H1 (cell line): Measurements from ENCODE around the gene DCBLD1. TPM values are rescaled to one million over a fixed set of nuclear protein-coding genes. Genes with fewer than 3 reads are reported as not detected.

Experiments
- CTCF ChIA-PET: fragments of 300-600 bp; sonication (Branson Sonifier 250); formaldehyde crosslinking; loops from one replicate; lab custom pipeline; 2021; ENCODE audit not compliant: partially characterized antibody; lab: Charles Lee
- POLR2A ChIA-PET: fragments of 300-600 bp; sonication (Branson Sonifier 250); formaldehyde crosslinking; loops from one replicate; lab custom pipeline; 2021; ENCODE audit warnings: inconsistent platforms; ENCODE audit not compliant: partially characterized antibody; lab: Charles Lee
- DNase-seq, 2 experiments: peaks; one replicate each; pipeline versions ENCODE4 v3.0.0 to v3.0.0-alpha.2; 2010 to 2022; ENCODE audit warnings: low spot score in 2 of 2, low read depth in 1 of 2, mixed read lengths in 1 of 2
- FAIRE-seq: peaks from 2 replicates; lab custom pipeline; 2011; peaks lifted over from hg19 to GRCh38; lab: Jason Lieb, UNC
- H2AFZ ChIP-seq: 2 replicates; pipeline ENCODE4 v1.8.1; 2012; ENCODE audit warnings: low read length, inconsistent platforms
- H2AK5ac ChIP-seq: 2 replicates; pipeline ENCODE4 v1.6.1; 2013; ENCODE audit warnings: low read depth, low read length
- H2BK120ac ChIP-seq: replicated peaks from 2 replicates; pipeline ENCODE3; 2013; ENCODE audit warnings: low read depth, low read length, inconsistent platforms
- H2BK12ac ChIP-seq: 2 replicates; pipeline ENCODE4 v1.6.1; 2013; ENCODE audit warnings: low read depth, low read length
- H2BK15ac ChIP-seq: 2 replicates; pipeline ENCODE4 v1.6.1; 2013; ENCODE audit warnings: low read length
- H2BK20ac ChIP-seq: 2 replicates; pipeline ENCODE4 v1.6.1; 2013; ENCODE audit warnings: low read length
- H2BK5ac ChIP-seq: 2 replicates; pipeline ENCODE4 v1.6.1; 2013; ENCODE audit warnings: low read depth, low read length
- H3K14ac ChIP-seq: 2 replicates; pipeline ENCODE4 v1.6.1; 2013; ENCODE audit warnings: inconsistent platforms; ENCODE audit not compliant: insufficient read length
- H3K18ac ChIP-seq: 2 replicates; pipeline ENCODE4 v1.6.1; 2013; ENCODE audit warnings: low read length; ENCODE audit errors: extremely low read depth
- H3K23ac ChIP-seq: 2 replicates; pipeline ENCODE4 v1.6.1; 2013; ENCODE audit warnings: inconsistent platforms; ENCODE audit not compliant: insufficient read length
- H3K23me2 ChIP-seq: 2 replicates; pipeline ENCODE4 v1.6.1; 2013; ENCODE audit warnings: low read depth, low read length
- H3K27ac ChIP-seq: 2 replicates; pipeline ENCODE4 v1.6.1; 2011; ENCODE audit warnings: low read depth, low read length, inconsistent platforms
- H3K27me3 ChIP-seq, 4 experiments: replicated peaks in 1 of 4; 1 replicate in 1 of 4; 2 replicates in 3 of 4; pipeline versions ENCODE4 v1.6.1 to v1.8.1; 2011 to 2013; ENCODE audit warnings: low read length in 3 of 4, mild to moderate bottlenecking in 3 of 4, inconsistent platforms in 2 of 4, mixed read lengths in 2 of 4, moderate library complexity in 1 of 4; ENCODE audit not compliant: control insufficient read depth in 3 of 4, insufficient read depth in 3 of 4; ENCODE audit errors: extremely low read depth in 1 of 4
- H3K36me3 ChIP-seq, 4 experiments: 2 replicates each; pipeline versions ENCODE4 v1.6.1 to v1.8.1; 2011 to 2013; ENCODE audit warnings: mild to moderate bottlenecking in 4 of 4, low read length in 3 of 4, moderate library complexity in 2 of 4, control low read depth in 1 of 4, inconsistent platforms in 1 of 4; ENCODE audit not compliant: insufficient read depth in 4 of 4, control insufficient read depth in 2 of 4
- H3K4ac ChIP-seq: replicated peaks from 2 replicates; pipeline ENCODE3; 2013; ENCODE audit warnings: low read length, low read depth, mixed read lengths, inconsistent platforms; ENCODE audit not compliant: insufficient read length
- H3K4me1 ChIP-seq, 4 experiments: replicated peaks in 1 of 4; 1 replicate in 1 of 4; 2 replicates in 3 of 4; pipeline versions ENCODE4 v1.6.1 to v1.8.1; 2011 to 2013; ENCODE audit warnings: low read length in 3 of 4, inconsistent platforms in 2 of 4, mixed read lengths in 1 of 4; ENCODE audit not compliant: insufficient read depth in 4 of 4, control insufficient read depth in 3 of 4
- H3K4me2 ChIP-seq, 2 experiments: 2 replicates each; pipeline versions ENCODE4 v1.6.1 to v1.8.1; 2011 to 2013; ENCODE audit warnings: low read depth in 2 of 2, low read length in 2 of 2, control low read depth in 1 of 2, inconsistent platforms in 1 of 2, mild to moderate bottlenecking in 1 of 2; ENCODE audit not compliant: insufficient read depth in 1 of 2
- H3K4me3 ChIP-seq, 4 experiments: fragments of 200-600, 300-600 bp in 1 of 4; sonication (generic), shearing (Covaris generic), sonication (Bioruptor Twin) in 1 of 4; 2 replicates each; pipeline versions ENCODE4 v1.5.1 to v1.8.1; 2011 to 2016; ENCODE audit warnings: low read length in 4 of 4, low read depth in 3 of 4, control low read depth in 2 of 4, inconsistent platforms in 2 of 4, mild to moderate bottlenecking in 2 of 4, mixed read lengths in 1 of 4, moderate library complexity in 1 of 4; ENCODE audit not compliant: insufficient read depth in 2 of 4; ENCODE audit errors: extremely low read depth in 1 of 4
- H3K56ac ChIP-seq: replicated peaks from 2 replicates; pipeline ENCODE3; 2013; ENCODE audit warnings: low read depth, mild to moderate bottlenecking, mixed read lengths, low read length, inconsistent platforms; ENCODE audit not compliant: insufficient read length
- H3K79me1 ChIP-seq: 2 replicates; pipeline ENCODE4 v1.6.1; 2013; ENCODE audit warnings: low read depth, low read length, control low read depth
- H3K79me2 ChIP-seq, 2 experiments: 2 replicates each; pipeline versions ENCODE4 v1.6.1 to v1.8.1; 2012 to 2013; ENCODE audit warnings: low read length in 2 of 2, mild to moderate bottlenecking in 2 of 2, inconsistent platforms in 1 of 2; ENCODE audit not compliant: insufficient read depth in 2 of 2, control insufficient read depth in 1 of 2
- H3K9ac ChIP-seq, 4 experiments: replicated peaks in 1 of 4; 1 replicate in 1 of 4; 2 replicates in 3 of 4; pipeline versions ENCODE4 v1.6.1 to v1.8.1; 2011 to 2013; ENCODE audit warnings: low read depth in 3 of 4, low read length in 3 of 4, control low read depth in 2 of 4, mild to moderate bottlenecking in 2 of 4, moderate library complexity in 2 of 4, inconsistent platforms in 1 of 4; ENCODE audit errors: extremely low read depth in 1 of 4
- H3K9me3 ChIP-seq, 2 experiments: 2 replicates each; pipeline versions ENCODE4 v1.6.1 to v1.8.1; 2012 to 2013; ENCODE audit warnings: mild to moderate bottlenecking in 2 of 2, moderate library complexity in 2 of 2, control low read depth in 1 of 2, inconsistent platforms in 1 of 2, low read depth in 1 of 2, low read length in 1 of 2, mixed read lengths in 1 of 2; ENCODE audit not compliant: insufficient read depth in 2 of 2
- H4K20me1 ChIP-seq, 2 experiments: replicated peaks in 1 of 2; 2 replicates each; pipeline versions ENCODE3 to v1.8.1; 2011 to 2013; ENCODE audit warnings: inconsistent platforms in 2 of 2, low read length in 2 of 2, mild to moderate bottlenecking in 1 of 2; ENCODE audit not compliant: insufficient read depth in 2 of 2, control insufficient read depth in 1 of 2
- H4K5ac ChIP-seq: 2 replicates; pipeline ENCODE4 v1.6.1; 2013; ENCODE audit warnings: low read length, low read depth, mixed read lengths, inconsistent platforms; ENCODE audit not compliant: insufficient read length
- H4K8ac ChIP-seq: 2 replicates; pipeline ENCODE4 v1.8.0; 2013; ENCODE audit warnings: mild to moderate bottlenecking, moderate library complexity, low read length, inconsistent platforms; ENCODE audit not compliant: insufficient read depth; ENCODE audit errors: extremely low read depth
- H4K91ac ChIP-seq: replicated peaks from 2 replicates; pipeline ENCODE3; 2013; ENCODE audit warnings: low read length, mixed read lengths, inconsistent platforms; ENCODE audit not compliant: insufficient read length
- HDAC6 ChIP-seq: IDR thresholded peaks from one replicate; pipeline ENCODE4 v1.7.1; 2012; ENCODE audit warnings: low read depth, mild to moderate bottlenecking, inconsistent platforms, low read length, moderate library complexity
- KDM1A ChIP-seq: fragments of 200-600, 300-600 bp; sonication (generic); IDR thresholded peaks from 2 replicates; pipeline ENCODE4 v1.7.1; 2016; ENCODE audit warnings: mild to moderate bottlenecking, low read length, borderline replicate concordance
- KDM5A ChIP-seq: fragments of 200-600 bp; IDR thresholded peaks from 2 replicates; pipeline ENCODE4 v1.7.1; 2012; ENCODE audit warnings: mild to moderate bottlenecking, low read length, inconsistent platforms, mixed read lengths
- NANOG ChIP-seq: IDR thresholded peaks from 2 replicates; pipeline ENCODE4 v1.6.1; 2011; ENCODE audit warnings: low read length, low read depth, mild to moderate bottlenecking, inconsistent platforms; ENCODE audit not compliant: insufficient read depth, poor library complexity, severe bottlenecking
- SIN3A ChIP-seq, 2 experiments: IDR thresholded peaks in 1 of 2; conservative IDR thresholded peaks in 1 of 2; 2 replicates each; pipeline ENCODE4 v1.6.1; 2011 to 2012; ENCODE audit warnings: low read length in 2 of 2, improper control_type of control experiment in 1 of 2, low read depth in 1 of 2, mild to moderate bottlenecking in 1 of 2
- SIRT6 ChIP-seq: IDR thresholded peaks from one replicate; pipeline ENCODE4 v1.7.1; 2012; ENCODE audit warnings: low read length, inconsistent platforms
- SIX5 ChIP-seq: IDR thresholded peaks from 2 replicates; pipeline ENCODE4 v1.6.1; 2011; ENCODE audit warnings: mild to moderate bottlenecking, low read depth, low read length
- SP2 ChIP-seq: IDR thresholded peaks from 2 replicates; pipeline ENCODE4 v1.6.1; 2012; ENCODE audit warnings: mild to moderate bottlenecking, low read length, inconsistent platforms
- YY1 ChIP-seq: IDR thresholded peaks from 2 replicates; pipeline ENCODE4 v1.6.1; 2011; ENCODE audit warnings: low read depth, mild to moderate bottlenecking, low read length
- WGBS, 2 experiments: shearing (Covaris generic) in 1 of 2; methylation state at CpG; one replicate each; pipeline versions ENCODE4 v1.1.6 to v1.1.7; 2013 to 2015; ENCODE audit warnings: low lambda C conversion rate in 2 of 2, mixed read lengths in 2 of 2, inconsistent platforms in 1 of 2, low coverage in 1 of 2, missing lambda C conversion rate in 1 of 2; ENCODE audit not compliant: insufficient replicate concordance in 2 of 2, insufficient coverage in 1 of 2, insufficient read length in 1 of 2; ENCODE audit errors: extremely low coverage in 1 of 2, missing lambda C conversion rate in 1 of 2; 5-methylcytosine and 5-hydroxymethylcytosine counted together
- polyA plus RNA-seq, 7 experiments: library from polyadenylated mRNA; depleted of rRNA in 3 of 7; stranded (reverse) in 5 of 7; unstranded in 2 of 7; fragments of >200 nt in 5 of 7; fragments of 200-250 nt in 2 of 7; gene quantifications; 1 replicate in 5 of 7; 2 replicates in 1 of 7; 4 replicates in 1 of 7; pipeline versions ENCODE4 v1.2.1 to v1.2.3, GENCODE V29; 2011 to 2013; ENCODE audit warnings: missing spikeins in 2 of 7, mixed read lengths in 2 of 7
- total RNA-seq: library from RNA; stranded (reverse); fragmentation: NEBNext Ultra II Directional; extraction: Animal tissue kit (Norgen Biotek cat#: 25700); gene quantifications from 2 replicates; pipeline ENCODE4 v1.2.1, GENCODE V29; 2021
- TF ChIP-seq, protein P1 (sequence below): IDR thresholded peaks from 2 replicates; pipeline ENCODE4 v1.6.1; 2012; ENCODE audit warnings: inconsistent platforms

DCBLD1 gene
- total and polyA plus RNA-seq, 2 of the 8 experiments (the other 6 are each of a cell fraction or from before 2014, with no cell fraction given) = 3.9 to 11.2 TPM

DNA sequence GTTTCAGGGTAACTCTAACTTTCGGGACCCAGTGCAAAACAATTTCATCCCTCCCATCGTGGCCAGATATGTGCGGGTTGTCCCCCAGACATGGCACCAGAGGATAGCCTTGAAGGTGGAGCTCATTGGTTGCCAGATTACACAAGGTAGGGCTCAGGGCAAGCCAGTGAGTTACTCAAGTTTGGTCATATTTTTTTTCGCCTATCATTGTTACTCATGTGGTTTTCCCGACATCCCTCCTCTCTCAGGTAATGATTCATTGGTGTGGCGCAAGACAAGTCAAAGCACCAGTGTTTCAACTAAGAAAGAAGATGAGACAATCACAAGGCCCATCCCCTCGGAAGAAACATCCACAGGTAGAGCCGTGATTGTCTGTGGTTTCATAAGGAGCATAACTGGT, 58.2 kb downstream of the DCBLD1 start:
- no peak overlapping the region for H3K27ac ChIP-seq
- DNase-seq (no peak), FAIRE-seq (no peak)
- H2BK12ac ChIP-seq = no peak overlapping the region
- H3K23ac ChIP-seq = no peak overlapping the region
- H2BK5ac ChIP-seq = no peak overlapping the region
- no peak overlapping the region for H3K18ac ChIP-seq
- no peak overlapping the region for H2BK15ac ChIP-seq
- no peaks in the 10 kb centered on the region for H3K4me1 ChIP-seq
- H3K14ac ChIP-seq = no peak overlapping the region
- H3K79me2 ChIP-seq = no peaks in the 10 kb centered on the region
- H3K56ac ChIP-seq = no peak overlapping the region
- no peaks in the 10 kb centered on the region for H3K23me2 ChIP-seq
- no peak overlapping the region for H2AFZ ChIP-seq
- H3K9ac ChIP-seq = no peak overlapping the region
- no peaks in the 10 kb centered on the region for H3K9me3 ChIP-seq
- H3K79me1 ChIP-seq = no peaks in the 10 kb centered on the region
- no peak overlapping the region for H3K4me2 ChIP-seq
- no peaks in the 10 kb centered on the region for H3K27me3 ChIP-seq
- H2BK120ac ChIP-seq = no peak overlapping the region
- no peak overlapping the region for H4K8ac ChIP-seq
- no peak overlapping the region for H4K5ac ChIP-seq
- H2BK20ac ChIP-seq = no peak overlapping the region
- ChIA-PET POLR2A (no interaction called here), CTCF (interaction anchor here (0.5 to 1.3 kb wide), 3 partner anchors 52 to 100 kb away, joined by 3 to 6 read pairs (median 3); no protein-coding TSS in a partner anchor)
- H3K36me3 ChIP-seq = peaks cover 0 to 6% (median 0%) of the 10 kb centered on the region in 4 experiments; a peak in 1 of 8 replicates
- H2AK5ac ChIP-seq = no peak overlapping the region
- 87% methylated on average over 8 of the region's 8 CpGs; no CpG with 5 or more reads in 1 of the 2 experiments for WGBS, 2 experiments
- no peaks in the 10 kb centered on the region for H4K20me1 ChIP-seq
- no peak overlapping the region for H3K4ac ChIP-seq
- no peak for TF ChIP-seq KDM5A
- no peak for TF ChIP-seq YY1
- TF ChIP-seq SP2 = no peak
- TF ChIP-seq KDM1A = no peak
- TF ChIP-seq SIX5 = no peak
- no peak for TF ChIP-seq HDAC6
- no peak for TF ChIP-seq SIRT6
- TF ChIP-seq, protein P1, sequence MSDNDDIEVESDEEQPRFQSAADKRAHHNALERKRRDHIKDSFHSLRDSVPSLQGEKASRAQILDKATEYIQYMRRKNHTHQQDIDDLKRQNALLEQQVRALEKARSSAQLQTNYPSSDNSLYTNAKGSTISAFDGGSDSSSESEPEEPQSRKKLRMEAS = no peak
- no peak for TF ChIP-seq SIN3A (conservative IDR thresholded peaks at IDR 0.05 in 1 of 2, IDR thresholded peaks at IDR 0.05 in 1 of 2; ENCODE audit: low read depth in 1 of 2, low read length in 2 of 2)
- TF ChIP-seq NANOG = no peak
- no peak overlapping the region for H3K4me3 ChIP-seq
- no peak overlapping the region for H4K91ac ChIP-seq
